ENCODE results near the gene MRPL51. TPM values are rescaled to one million over a fixed set of nuclear protein-coding genes. Genes with fewer than 3 reads are reported as not detected.

The MRPL51 gene
- total and polyA plus RNA-seq, 2 of the 8 experiments (the other 6 are each of a cell fraction or from before 2014, with no cell fraction given), result 119 to 331 TPM

DNA sequence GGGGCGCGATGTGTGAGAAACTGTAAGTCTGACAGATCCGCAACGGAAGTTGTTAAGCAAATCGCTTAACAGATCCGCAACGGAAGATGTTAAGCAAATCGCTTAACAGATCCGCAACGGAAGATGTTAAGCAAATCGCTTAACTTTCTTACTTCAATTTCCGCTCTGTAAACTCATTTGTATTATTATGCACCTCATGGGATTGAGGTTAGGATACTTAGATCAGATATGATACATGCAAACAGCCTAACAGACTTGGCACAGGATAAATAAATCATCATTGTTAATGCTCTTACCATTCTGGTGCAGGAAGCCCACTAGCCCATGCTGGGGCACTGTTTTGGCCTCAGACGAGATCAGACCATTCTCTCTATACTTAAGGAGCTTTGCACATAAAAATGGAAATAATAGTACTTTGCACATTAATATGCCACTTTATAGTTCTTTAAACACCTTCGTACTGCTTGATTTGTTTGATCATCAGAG, 1.2 kb upstream of the MRPL51 start (continued):
- no peak for TF ChIP-seq CTBP2 (IDR thresholded peaks at IDR 0.05; ENCODE audit: borderline replicate concordance, insufficient read depth, insufficient read length, low read length)

Measured in H1 (cell line).